Neural cell (in vitro differentiated cells): ENCODE data around the gene PRRC2B. TPM values are rescaled to one million over a fixed set of nuclear protein-coding genes. Genes with fewer than 3 reads are reported as not detected.

Experiments used
- H2AFZ ChIP-seq: fragments of 200-600, 300-800 bp; sonication (generic), shearing (Covaris generic); 2 replicates; pipeline ENCODE4 v1.6.0; 2014; ENCODE audit warnings: low read depth, mild to moderate bottlenecking, antibody characterized with exemption, low read length, moderate library complexity
- H3F3A ChIP-seq: fragments of 200-600 bp; shearing (Covaris generic); 2 replicates; pipeline ENCODE4 v1.6.1; 2016; ENCODE audit warnings: mild to moderate bottlenecking, moderate library complexity, mixed read lengths, antibody characterized with exemption, low read length; ENCODE audit not compliant: insufficient read depth, poor library complexity, severe bottlenecking
- H3K27ac ChIP-seq: fragments of 200-600, 300-800 bp; sonication (generic), shearing (Covaris generic); 2 replicates; pipeline ENCODE4 v1.5.1; 2014; ENCODE audit warnings: mild to moderate bottlenecking, low read length, moderate library complexity
- H3K27me3 ChIP-seq: fragments of 300-800, 200-600 bp; sonication (generic), shearing (Covaris generic); 2 replicates; pipeline ENCODE4 v1.6.0; 2014; ENCODE audit warnings: mild to moderate bottlenecking, low read depth, low read length, moderate library complexity; ENCODE audit not compliant: insufficient read depth
- H3K36me3 ChIP-seq: fragments of 300-800, 200-600 bp; sonication (generic), shearing (Covaris generic); 2 replicates; pipeline ENCODE4 v1.5.1; 2014; ENCODE audit warnings: mild to moderate bottlenecking, antibody characterized with exemption, low read length, moderate library complexity; ENCODE audit not compliant: insufficient read depth
- H3K4me2 ChIP-seq: fragments of 300-800, 200-600 bp; sonication (generic), shearing (Covaris generic); 2 replicates; pipeline ENCODE4 v1.6.0; 2014; ENCODE audit warnings: mild to moderate bottlenecking, low read length
- H3K4me3 ChIP-seq: fragments of 300-800, 200-600 bp; sonication (generic), shearing (Covaris generic); 2 replicates; pipeline ENCODE4 v1.5.1; 2014; ENCODE audit warnings: mild to moderate bottlenecking, low read length, moderate library complexity
- H3K79me2 ChIP-seq: fragments of 200-600 bp; shearing (Covaris generic); replicated peaks from 2 replicates; pipeline ENCODE4 v1.6.0; 2014; ENCODE audit warnings: mild to moderate bottlenecking, low read length, moderate library complexity; ENCODE audit not compliant: insufficient read depth
- H3K9ac ChIP-seq: fragments of 300-800, 200-600 bp; sonication (generic), shearing (Covaris generic); 2 replicates; pipeline ENCODE4 v1.6.1; 2016; ENCODE audit warnings: mild to moderate bottlenecking, low read length, mixed read lengths
- H3K9me2 ChIP-seq: fragments of 200-600 bp; shearing (Covaris generic); 2 replicates; pipeline ENCODE4 v1.6.1; 2016; ENCODE audit warnings: mild to moderate bottlenecking, low read length, mixed read lengths; ENCODE audit not compliant: insufficient read depth
- H3K9me3 ChIP-seq: fragments of 200-600, 300-800 bp; sonication (generic), shearing (Covaris generic); 2 replicates; pipeline ENCODE4 v1.6.1; 2016; ENCODE audit warnings: mild to moderate bottlenecking, mixed run types, low read length, moderate library complexity, mixed read lengths
- H4K20me1 ChIP-seq: fragments of 200-600 bp; shearing (Covaris generic); 2 replicates; pipeline ENCODE4 v1.6.1; 2016; ENCODE audit warnings: mild to moderate bottlenecking, mixed run types; ENCODE audit not compliant: insufficient read depth
- EP300 ChIP-seq: fragments of 450-650 bp; conservative IDR thresholded peaks from 2 replicates; pipeline ENCODE4 v1.6.1; 2014; ENCODE audit warnings: antibody characterized with exemption, mild to moderate bottlenecking, moderate library complexity; ENCODE audit not compliant: poor library complexity, severe bottlenecking
- EZH2 ChIP-seq: fragments of 200-600, 300-800 bp; shearing (Covaris generic), sonication (generic); IDR thresholded peaks from 2 replicates; pipeline ENCODE4 v1.6.1; 2014; ENCODE audit warnings: antibody characterized with exemption, low read length, borderline replicate concordance, mild to moderate bottlenecking; ENCODE audit not compliant: insufficient read depth, poor library complexity, severe bottlenecking
- MXI1 ChIP-seq: fragments of 450-650 bp; conservative IDR thresholded peaks from 2 replicates; pipeline ENCODE4 v1.6.1; 2014; ENCODE audit warnings: antibody characterized with exemption, mild to moderate bottlenecking; ENCODE audit not compliant: poor library complexity, severe bottlenecking
- POLR2AphosphoS5 ChIP-seq: IDR thresholded peaks from 2 replicates; pipeline ENCODE4 v1.6.1; 2012
- RAD21 ChIP-seq: fragments of 450-650 bp; conservative IDR thresholded peaks from 2 replicates; pipeline ENCODE4 v1.6.1; 2014; ENCODE audit warnings: antibody characterized with exemption, mild to moderate bottlenecking, moderate library complexity
- SMC3 ChIP-seq: fragments of 450-650 bp; conservative IDR thresholded peaks from 2 replicates; pipeline ENCODE4 v1.6.1; 2014; ENCODE audit warnings: antibody characterized with exemption, mild to moderate bottlenecking, moderate library complexity; ENCODE audit not compliant: poor library complexity
- TAF1 ChIP-seq: IDR thresholded peaks from 2 replicates; pipeline ENCODE4 v1.6.1; 2012; ENCODE audit warnings: low read depth
- polyA plus RNA-seq: library from polyadenylated mRNA; depleted of rRNA; stranded (reverse); fragments of >200 nt; gene quantifications from 2 replicates; pipeline ENCODE4 v1.2.3, GENCODE V29; 2014
- TF ChIP-seq, protein P1 (sequence below): fragments of 450-650 bp; IDR thresholded peaks from 2 replicates; pipeline ENCODE4 v1.5.1; 2014; ENCODE audit warnings: antibody characterized with exemption, mild to moderate bottlenecking, moderate library complexity; ENCODE audit not compliant: poor library complexity, severe bottlenecking
- TF ChIP-seq, protein P2 (sequence below): IDR thresholded peaks from 2 replicates; pipeline ENCODE4 v1.6.1; 2012; ENCODE audit warnings: borderline replicate concordance

Gene PRRC2B
- polyA plus RNA-seq, 1 donor from 2014 or later: 89.5 TPM

DNA sequence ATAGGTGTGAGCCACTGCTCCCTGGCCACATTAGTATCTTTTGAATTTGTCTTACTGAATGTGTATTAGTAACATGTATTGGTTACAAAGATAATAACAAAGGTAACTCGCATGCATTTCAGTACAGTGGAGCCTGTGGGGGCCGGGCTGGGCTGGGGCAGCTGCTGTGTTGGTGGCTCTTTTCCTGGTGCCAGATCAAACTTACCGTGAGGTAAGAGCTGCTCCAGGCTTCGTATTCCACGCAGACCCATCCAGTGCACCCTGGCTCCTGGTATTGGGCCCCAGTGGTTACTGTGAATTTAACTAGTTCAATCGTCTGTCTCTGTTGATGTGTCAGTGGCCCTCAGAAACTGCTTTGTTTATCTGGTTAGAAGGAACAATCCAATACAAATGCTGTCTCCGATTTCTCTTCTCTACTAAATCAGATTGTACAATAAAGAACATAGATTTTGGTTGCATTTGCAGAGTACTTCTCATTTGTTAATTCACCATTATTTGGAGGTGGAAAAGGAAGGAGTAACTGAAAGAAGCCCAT is 15.6 kb downstream of the PRRC2B start:
- no peaks in the 10 kb centered on the region for H3K27me3 ChIP-seq
- TF ChIP-seq MXI1 (no peak), EZH2 (no peak), POLR2AphosphoS5 (no peak), TAF1 (no peak), RAD21 (no peak), SMC3 (no peak), EP300 (no peak)
- TF ChIP-seq, protein P1, sequence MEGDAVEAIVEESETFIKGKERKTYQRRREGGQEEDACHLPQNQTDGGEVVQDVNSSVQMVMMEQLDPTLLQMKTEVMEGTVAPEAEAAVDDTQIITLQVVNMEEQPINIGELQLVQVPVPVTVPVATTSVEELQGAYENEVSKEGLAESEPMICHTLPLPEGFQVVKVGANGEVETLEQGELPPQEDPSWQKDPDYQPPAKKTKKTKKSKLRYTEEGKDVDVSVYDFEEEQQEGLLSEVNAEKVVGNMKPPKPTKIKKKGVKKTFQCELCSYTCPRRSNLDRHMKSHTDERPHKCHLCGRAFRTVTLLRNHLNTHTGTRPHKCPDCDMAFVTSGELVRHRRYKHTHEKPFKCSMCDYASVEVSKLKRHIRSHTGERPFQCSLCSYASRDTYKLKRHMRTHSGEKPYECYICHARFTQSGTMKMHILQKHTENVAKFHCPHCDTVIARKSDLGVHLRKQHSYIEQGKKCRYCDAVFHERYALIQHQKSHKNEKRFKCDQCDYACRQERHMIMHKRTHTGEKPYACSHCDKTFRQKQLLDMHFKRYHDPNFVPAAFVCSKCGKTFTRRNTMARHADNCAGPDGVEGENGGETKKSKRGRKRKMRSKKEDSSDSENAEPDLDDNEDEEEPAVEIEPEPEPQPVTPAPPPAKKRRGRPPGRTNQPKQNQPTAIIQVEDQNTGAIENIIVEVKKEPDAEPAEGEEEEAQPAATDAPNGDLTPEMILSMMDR: no peak
- TF ChIP-seq, protein P2, sequence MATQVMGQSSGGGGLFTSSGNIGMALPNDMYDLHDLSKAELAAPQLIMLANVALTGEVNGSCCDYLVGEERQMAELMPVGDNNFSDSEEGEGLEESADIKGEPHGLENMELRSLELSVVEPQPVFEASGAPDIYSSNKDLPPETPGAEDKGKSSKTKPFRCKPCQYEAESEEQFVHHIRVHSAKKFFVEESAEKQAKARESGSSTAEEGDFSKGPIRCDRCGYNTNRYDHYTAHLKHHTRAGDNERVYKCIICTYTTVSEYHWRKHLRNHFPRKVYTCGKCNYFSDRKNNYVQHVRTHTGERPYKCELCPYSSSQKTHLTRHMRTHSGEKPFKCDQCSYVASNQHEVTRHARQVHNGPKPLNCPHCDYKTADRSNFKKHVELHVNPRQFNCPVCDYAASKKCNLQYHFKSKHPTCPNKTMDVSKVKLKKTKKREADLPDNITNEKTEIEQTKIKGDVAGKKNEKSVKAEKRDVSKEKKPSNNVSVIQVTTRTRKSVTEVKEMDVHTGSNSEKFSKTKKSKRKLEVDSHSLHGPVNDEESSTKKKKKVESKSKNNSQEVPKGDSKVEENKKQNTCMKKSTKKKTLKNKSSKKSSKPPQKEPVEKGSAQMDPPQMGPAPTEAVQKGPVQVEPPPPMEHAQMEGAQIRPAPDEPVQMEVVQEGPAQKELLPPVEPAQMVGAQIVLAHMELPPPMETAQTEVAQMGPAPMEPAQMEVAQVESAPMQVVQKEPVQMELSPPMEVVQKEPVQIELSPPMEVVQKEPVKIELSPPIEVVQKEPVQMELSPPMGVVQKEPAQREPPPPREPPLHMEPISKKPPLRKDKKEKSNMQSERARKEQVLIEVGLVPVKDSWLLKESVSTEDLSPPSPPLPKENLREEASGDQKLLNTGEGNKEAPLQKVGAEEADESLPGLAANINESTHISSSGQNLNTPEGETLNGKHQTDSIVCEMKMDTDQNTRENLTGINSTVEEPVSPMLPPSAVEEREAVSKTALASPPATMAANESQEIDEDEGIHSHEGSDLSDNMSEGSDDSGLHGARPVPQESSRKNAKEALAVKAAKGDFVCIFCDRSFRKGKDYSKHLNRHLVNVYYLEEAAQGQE: no peak
- peaks cover 92% of the 10 kb centered on the region for H3K79me2 ChIP-seq
- no peak overlapping the region for H3K4me3 ChIP-seq
- no peaks in the 10 kb centered on the region for H3K9me2 ChIP-seq
- H2AFZ ChIP-seq: no peak overlapping the region
- no peaks in the 10 kb centered on the region for H3F3A ChIP-seq
- H3K36me3 ChIP-seq: no peaks in the 10 kb centered on the region
- no peaks in the 10 kb centered on the region for H3K9me3 ChIP-seq
- H3K27ac ChIP-seq: no peak overlapping the region
- no peak overlapping the region for H3K4me2 ChIP-seq
- H4K20me1 ChIP-seq: peaks cover 55% of the 10 kb centered on the region
- H3K9ac ChIP-seq: no peak overlapping the region

DNA sequence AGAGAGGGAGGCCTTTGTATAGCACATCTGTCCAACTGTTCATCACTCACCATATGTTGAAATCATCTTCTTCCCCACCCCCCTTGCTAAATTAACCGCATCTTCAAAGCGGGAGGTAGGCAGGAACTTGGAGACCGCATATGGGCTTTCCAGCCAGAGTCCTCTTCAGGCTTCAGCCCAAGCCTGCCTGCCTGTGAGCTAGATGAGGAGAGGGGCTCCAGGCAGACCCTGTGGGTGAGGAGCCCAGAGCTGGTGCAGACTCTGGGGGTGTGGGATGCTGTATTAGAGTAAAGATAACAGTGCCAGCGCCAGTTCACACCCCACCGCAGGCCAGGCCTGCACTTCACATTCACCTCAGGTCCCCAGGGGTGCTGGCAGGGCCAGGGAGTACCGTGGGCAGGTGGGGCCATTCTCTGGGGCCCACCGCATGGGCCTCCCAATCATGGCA is 16.2 kb downstream of the PRRC2B start:
- Histone ChIP-seq H3K4me3 (no peak overlapping the region), H4K20me1 (peaks cover 50% of the 10 kb centered on the region), H3K27me3 (no peaks in the 10 kb centered on the region), H3K9ac (no peak overlapping the region), H3K27ac (no peak overlapping the region), H3K9me3 (no peaks in the 10 kb centered on the region), H3K9me2 (no peaks in the 10 kb centered on the region), H3K4me2 (no peak overlapping the region), H2AFZ (no peak overlapping the region), H3K79me2 (peaks cover 92% of the 10 kb centered on the region), H3F3A (no peaks in the 10 kb centered on the region), H3K36me3 (no peaks in the 10 kb centered on the region)
- TF ChIP-seq TAF1: no peak
- TF ChIP-seq RAD21: no peak
- TF ChIP-seq SMC3: no peak
- TF ChIP-seq EP300: no peak
- TF ChIP-seq EZH2: no peak
- TF ChIP-seq POLR2AphosphoS5: no peak
- TF ChIP-seq, protein P1: no peak
- no peak for TF ChIP-seq MXI1
